ENCODE measurements around the gene ATP6V0A4.
"Not testable (repeated sequence)": the region's sequence is repeated elsewhere in the genome, so short reads cannot be mapped to it uniquely, and the experiment has no call there.

DNA sequence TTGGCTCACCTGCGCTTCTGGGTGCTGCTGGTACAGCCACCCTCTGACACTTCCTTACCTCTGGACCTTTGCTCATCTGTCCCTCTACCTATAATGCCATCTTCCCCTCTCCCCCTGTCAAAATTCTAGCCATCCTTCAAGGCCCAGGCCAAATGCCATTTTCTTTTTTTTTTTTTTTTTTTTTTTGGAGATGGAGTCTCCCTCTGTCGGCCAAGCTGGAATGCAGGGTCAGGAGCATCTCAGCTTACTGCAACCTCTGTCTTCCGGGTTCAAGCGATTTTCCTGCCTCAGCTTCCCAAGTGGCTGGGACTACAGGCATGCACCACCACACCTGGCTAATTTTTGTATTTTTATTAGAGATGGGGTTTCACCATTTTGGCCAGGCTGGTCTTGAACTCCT, 950 bp downstream of the ATP6V0A4 start:
- TF ChIP-seq FOXA1 (IDR thresholded peaks at IDR 0.05); SP1 (IDR thresholded peaks at IDR 0.05); ELF4 (IDR thresholded peaks at IDR 0.05); NFRKB (IDR thresholded peaks at IDR 0.05); LEF1 (IDR thresholded peaks at IDR 0.05; ENCODE audit: borderline replicate concordance); SUZ12 (IDR thresholded peaks at IDR 0.05); L3MBTL2 (conservative IDR thresholded peaks at IDR 0.05); HDGF (IDR thresholded peaks at IDR 0.05; ENCODE audit: borderline replicate concordance); FOXM1 (IDR thresholded peaks at IDR 0.05; ENCODE audit: borderline replicate concordance); ARNT (IDR thresholded peaks at IDR 0.05): not testable (repeated sequence)
- TF ChIP-seq, protein P1, sequence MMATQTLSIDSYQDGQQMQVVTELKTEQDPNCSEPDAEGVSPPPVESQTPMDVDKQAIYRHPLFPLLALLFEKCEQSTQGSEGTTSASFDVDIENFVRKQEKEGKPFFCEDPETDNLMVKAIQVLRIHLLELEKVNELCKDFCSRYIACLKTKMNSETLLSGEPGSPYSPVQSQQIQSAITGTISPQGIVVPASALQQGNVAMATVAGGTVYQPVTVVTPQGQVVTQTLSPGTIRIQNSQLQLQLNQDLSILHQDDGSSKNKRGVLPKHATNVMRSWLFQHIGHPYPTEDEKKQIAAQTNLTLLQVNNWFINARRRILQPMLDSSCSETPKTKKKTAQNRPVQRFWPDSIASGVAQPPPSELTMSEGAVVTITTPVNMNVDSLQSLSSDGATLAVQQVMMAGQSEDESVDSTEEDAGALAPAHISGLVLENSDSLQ (IDR thresholded peaks at IDR 0.05) = not testable (repeated sequence)
- TF ChIP-seq ZNF384 (IDR thresholded peaks at IDR 0.05) = peak; percentile 90
